Stimulated activated memory B cell treated with anti-CD40 and anti-IgM and Interleukin-4, amounts not matched to agents 10 μg/mL and 1 μg/mL and 100 μg/mL, for 72 hours (primary cell): ENCODE results near the gene PGM1.

Experiments
- ATAC-seq: fragments of 150-1000 bp; cut with Tn5 transposase; 2 replicates; pipeline ENCODE4 v1.10.0; 2021
- H3K27ac Mint-ChIP-seq: one replicate; pipeline ENCODE4 v1.8.0; 2022; ENCODE audit warnings: mild to moderate bottlenecking, mixed read lengths
- H3K27me3 Mint-ChIP-seq: one replicate; pipeline ENCODE4 v1.8.0; 2022; ENCODE audit warnings: mixed read lengths
- H3K36me3 Mint-ChIP-seq: one replicate; pipeline ENCODE4 v1.8.0; 2022; ENCODE audit warnings: mixed read lengths
- H3K4me1 Mint-ChIP-seq: one replicate; pipeline ENCODE4 v1.8.0; 2022; ENCODE audit warnings: mixed read lengths
- H3K4me3 Mint-ChIP-seq: one replicate; pipeline ENCODE4 v1.8.0; 2022; ENCODE audit warnings: mild to moderate bottlenecking, moderate library complexity, mixed read lengths
- H3K9me3 Mint-ChIP-seq: one replicate; pipeline ENCODE4 v1.8.0; 2022; ENCODE audit warnings: mixed read lengths

PGM1 gene

GRCh38 chr1:63679589-63679988 lies 86.4 kb downstream of the PGM1 start:
- Mint-ChIP-seq H3K36me3 (no peaks in the 10 kb centered on the region), H3K9me3 (no peaks in the 10 kb centered on the region), H3K27me3 (no peaks in the 10 kb centered on the region), H3K27ac (no peak overlapping the region), H3K4me3 (no peak overlapping the region), H3K4me1 (no peaks in the 10 kb centered on the region)
- no peak for ATAC-seq

GRCh38 chr1:63682936-63683335 lies 89.7 kb downstream of the PGM1 start:
- H3K4me3 Mint-ChIP-seq: no peak overlapping the region
- peaks cover 4% of the 10 kb centered on the region for H3K9me3 Mint-ChIP-seq
- H3K36me3 Mint-ChIP-seq: no peaks in the 10 kb centered on the region
- no peaks in the 10 kb centered on the region for H3K4me1 Mint-ChIP-seq
- H3K27ac Mint-ChIP-seq: no peak overlapping the region
- H3K27me3 Mint-ChIP-seq: peaks cover 17% of the 10 kb centered on the region
- ATAC-seq: no peak

- ATAC-seq: no peak
- Mint-ChIP-seq H3K9me3 (peaks cover 4% of the 10 kb centered on the region), H3K27me3 (peaks cover 17% of the 10 kb centered on the region), H3K4me1 (no peaks in the 10 kb centered on the region), H3K36me3 (no peaks in the 10 kb centered on the region), H3K27ac (no peak overlapping the region), H3K4me3 (no peak overlapping the region)
Observed at GRCh38 chr1:63683759-63684158, 90.5 kb downstream of the PGM1 start.

GRCh38 chr1:63686696-63687095 lies 93.5 kb downstream of the PGM1 start:
- no peak overlapping the region for H3K4me3 Mint-ChIP-seq
- H3K9me3 Mint-ChIP-seq: peaks cover 4% of the 10 kb centered on the region
- H3K36me3 Mint-ChIP-seq: no peaks in the 10 kb centered on the region
- H3K4me1 Mint-ChIP-seq: no peaks in the 10 kb centered on the region
- ATAC-seq: no peak
- H3K27me3 Mint-ChIP-seq: peaks cover 17% of the 10 kb centered on the region
- H3K27ac Mint-ChIP-seq: no peak overlapping the region

- no peak overlapping the region for H3K27ac Mint-ChIP-seq
- no peak for ATAC-seq
- H3K27me3 Mint-ChIP-seq: peaks cover 17% of the 10 kb centered on the region
- peaks cover 4% of the 10 kb centered on the region for H3K9me3 Mint-ChIP-seq
- no peaks in the 10 kb centered on the region for H3K4me1 Mint-ChIP-seq
- H3K4me3 Mint-ChIP-seq: no peak overlapping the region
- H3K36me3 Mint-ChIP-seq: no peaks in the 10 kb centered on the region
Observed at GRCh38 chr1:63688302-63688890, 95.2 kb downstream of the PGM1 start.

- Mint-ChIP-seq H3K4me1 (no peaks in the 10 kb centered on the region), H3K36me3 (no peaks in the 10 kb centered on the region), H3K9me3 (peaks cover 4% of the 10 kb centered on the region), H3K27ac (no peak overlapping the region), H3K27me3 (peaks cover 13% of the 10 kb centered on the region), H3K4me3 (no peak overlapping the region)
- no peak for ATAC-seq
Observed at GRCh38 chr1:63690966-63691700, 97.9 kb downstream of the PGM1 start.

GRCh38 chr1:63691701-63692425 lies 98.7 kb downstream of the PGM1 start:
- Mint-ChIP-seq H3K27ac (no peak overlapping the region), H3K4me1 (no peaks in the 10 kb centered on the region), H3K27me3 (peaks cover 6% of the 10 kb centered on the region), H3K9me3 (peaks cover under 1% of the 10 kb centered on the region), H3K36me3 (no peaks in the 10 kb centered on the region), H3K4me3 (no peak overlapping the region)
- ATAC-seq: no peak

- Mint-ChIP-seq H3K4me3 (no peak overlapping the region), H3K27me3 (no peaks in the 10 kb centered on the region), H3K9me3 (no peaks in the 10 kb centered on the region), H3K36me3 (no peaks in the 10 kb centered on the region), H3K4me1 (no peaks in the 10 kb centered on the region), H3K27ac (no peak overlapping the region)
- peak; percentile 80 for ATAC-seq
Observed at GRCh38 chr1:63693944-63694571, 100.8 kb downstream of the PGM1 start.

- H3K4me1 Mint-ChIP-seq: no peaks in the 10 kb centered on the region
- no peak for ATAC-seq
- no peak overlapping the region for H3K4me3 Mint-ChIP-seq
- H3K27me3 Mint-ChIP-seq: peaks cover 9% of the 10 kb centered on the region
- no peaks in the 10 kb centered on the region for H3K9me3 Mint-ChIP-seq
- no peaks in the 10 kb centered on the region for H3K36me3 Mint-ChIP-seq
- H3K27ac Mint-ChIP-seq: no peak overlapping the region
Observed at GRCh38 chr1:63698001-63698838, 105.0 kb downstream of the PGM1 start.

GRCh38 chr1:63701187-63701586 lies 108.0 kb downstream of the PGM1 start:
- H3K4me3 Mint-ChIP-seq: no peak overlapping the region
- H3K27ac Mint-ChIP-seq: no peak overlapping the region
- no peak for ATAC-seq
- H3K9me3 Mint-ChIP-seq: no peaks in the 10 kb centered on the region
- H3K4me1 Mint-ChIP-seq: peaks cover 4% of the 10 kb centered on the region
- H3K27me3 Mint-ChIP-seq: peaks cover 30% of the 10 kb centered on the region
- no peaks in the 10 kb centered on the region for H3K36me3 Mint-ChIP-seq

- Mint-ChIP-seq H3K27ac (no peak overlapping the region), H3K4me1 (peaks cover 4% of the 10 kb centered on the region), H3K36me3 (no peaks in the 10 kb centered on the region), H3K9me3 (no peaks in the 10 kb centered on the region), H3K4me3 (no peak overlapping the region), H3K27me3 (peaks cover 47% of the 10 kb centered on the region)
- no peak for ATAC-seq
Observed at GRCh38 chr1:63703701-63704107, 110.5 kb downstream of the PGM1 start.

GRCh38 chr1:63704443-63704842 lies 111.2 kb downstream of the PGM1 start:
- no peak for ATAC-seq
- H3K9me3 Mint-ChIP-seq: no peaks in the 10 kb centered on the region

GRCh38 chr1:63705078-63705477 lies 111.9 kb downstream of the PGM1 start:
- Mint-ChIP-seq H3K36me3 (no peaks in the 10 kb centered on the region), H3K27me3 (peaks cover 57% of the 10 kb centered on the region), H3K4me1 (peaks cover 4% of the 10 kb centered on the region), H3K4me3 (no peak overlapping the region), H3K9me3 (no peaks in the 10 kb centered on the region), H3K27ac (no peak overlapping the region)
- no peak for ATAC-seq

More at GRCh38 chr1:63704443-63704842, 111.2 kb downstream of the PGM1 start:
- no peaks in the 10 kb centered on the region for H3K36me3 Mint-ChIP-seq
- H3K27me3 Mint-ChIP-seq: peaks cover 55% of the 10 kb centered on the region
- no peak overlapping the region for H3K27ac Mint-ChIP-seq
- peaks cover 4% of the 10 kb centered on the region for H3K4me1 Mint-ChIP-seq
- H3K4me3 Mint-ChIP-seq: no peak overlapping the region

GRCh38 chr1:63709267-63709828 lies 116.1 kb downstream of the PGM1 start:
- no peak overlapping the region for H3K4me3 Mint-ChIP-seq
- H3K36me3 Mint-ChIP-seq: no peaks in the 10 kb centered on the region
- peaks cover 2% of the 10 kb centered on the region for H3K4me1 Mint-ChIP-seq
- H3K27me3 Mint-ChIP-seq: peaks cover 44% of the 10 kb centered on the region
- no peak for ATAC-seq
- no peak overlapping the region for H3K27ac Mint-ChIP-seq
- no peaks in the 10 kb centered on the region for H3K9me3 Mint-ChIP-seq
